Mesenchymal stem cell (in vitro differentiated cells and primary cell): Measurements from ENCODE around the gene EPSTI1.

ENCODE experiments used
- DNase-seq: peaks from one replicate; pipeline ENCODE4 v3.0.0-alpha.2; 2013
- H2AFZ ChIP-seq: one replicate; pipeline ENCODE4 v1.6.1; 2013; ENCODE audit warnings: low read depth, mild to moderate bottlenecking, control low read depth, inconsistent platforms, low read length, moderate library complexity
- H2AK5ac ChIP-seq: 2 replicates; pipeline ENCODE4 v1.6.1; 2013; ENCODE audit warnings: low read length, moderate library complexity, mild to moderate bottlenecking, inconsistent platforms; ENCODE audit not compliant: severe bottlenecking
- H2BK120ac ChIP-seq: one replicate; pipeline ENCODE4 v1.6.1; 2013; ENCODE audit warnings: low read depth, mild to moderate bottlenecking, inconsistent platforms, low read length, moderate library complexity
- H2BK12ac ChIP-seq, 2 experiments: one replicate each; pipeline ENCODE4 v1.6.1; 2013; ENCODE audit warnings: inconsistent platforms in 2 of 2, low read length in 2 of 2, mild to moderate bottlenecking in 2 of 2, moderate library complexity in 2 of 2, control low read depth in 1 of 2
- H2BK15ac ChIP-seq: one replicate; pipeline ENCODE4 v1.6.1; 2013; ENCODE audit warnings: mild to moderate bottlenecking, low read depth, inconsistent platforms; ENCODE audit not compliant: poor library complexity, severe bottlenecking
- H2BK5ac ChIP-seq: 2 replicates; pipeline ENCODE4 v1.6.1; 2013; ENCODE audit warnings: low read depth, mild to moderate bottlenecking, low read length, control low read depth, inconsistent platforms; ENCODE audit not compliant: poor library complexity, severe bottlenecking
- H3K14ac ChIP-seq, 2 experiments: one replicate each; pipeline ENCODE4 v1.6.1; 2013; ENCODE audit warnings: inconsistent platforms in 2 of 2, low read length in 2 of 2, control low read depth in 1 of 2, mild to moderate bottlenecking in 1 of 2, moderate library complexity in 1 of 2
- H3K18ac ChIP-seq, 2 experiments: one replicate each; pipeline ENCODE4 v1.6.1; 2013; ENCODE audit warnings: inconsistent platforms in 2 of 2, low read length in 2 of 2, control low read depth in 1 of 2, low read depth in 1 of 2, mild to moderate bottlenecking in 1 of 2
- H3K23ac ChIP-seq, 2 experiments: one replicate each; pipeline ENCODE4 v1.6.1; 2013; ENCODE audit warnings: inconsistent platforms in 2 of 2, low read length in 2 of 2, mild to moderate bottlenecking in 2 of 2, moderate library complexity in 2 of 2, control low read depth in 1 of 2
- H3K27ac ChIP-seq: 2 replicates; pipeline ENCODE4 v1.5.1; 2013; ENCODE audit warnings: mild to moderate bottlenecking, moderate library complexity, low read length, control low read depth, inconsistent platforms; ENCODE audit not compliant: poor library complexity, severe bottlenecking
- H3K27me3 ChIP-seq, 2 experiments: 2 replicates each; pipeline versions ENCODE4 v1.6.1 to v1.7.0; 2013; ENCODE audit warnings: low read length in 2 of 2, mild to moderate bottlenecking in 2 of 2, moderate library complexity in 2 of 2, control low read depth in 1 of 2, inconsistent platforms in 1 of 2; ENCODE audit not compliant: control insufficient read depth in 1 of 2, insufficient read depth in 1 of 2
- H3K36me3 ChIP-seq, 2 experiments: 2 replicates each; pipeline versions ENCODE4 v1.6.1 to v1.7.0; 2013; ENCODE audit warnings: low read length in 2 of 2, control low read depth in 1 of 2, inconsistent platforms in 1 of 2, low read depth in 1 of 2, mild to moderate bottlenecking in 1 of 2; ENCODE audit not compliant: insufficient read depth in 2 of 2, control insufficient read depth in 1 of 2
- H3K4ac ChIP-seq, 2 experiments: one replicate each; pipeline ENCODE4 v1.6.1; 2013; ENCODE audit warnings: inconsistent platforms in 2 of 2, low read length in 2 of 2, mild to moderate bottlenecking in 2 of 2, moderate library complexity in 2 of 2, control low read depth in 1 of 2, low read depth in 1 of 2
- H3K4me1 ChIP-seq: 2 replicates; pipeline ENCODE4 v1.6.1; 2013; ENCODE audit warnings: low read depth, low read length, control low read depth; ENCODE audit not compliant: control insufficient read depth, insufficient read depth
- H3K4me2 ChIP-seq: 2 replicates; pipeline ENCODE4 v1.6.1; 2013; ENCODE audit warnings: low read length, mild to moderate bottlenecking, inconsistent platforms; ENCODE audit not compliant: poor library complexity, severe bottlenecking
- H3K4me3 ChIP-seq, 2 experiments: 2 replicates each; pipeline versions ENCODE4 v1.5.1 to v1.7.0; 2013; ENCODE audit warnings: low read length in 2 of 2, mild to moderate bottlenecking in 2 of 2, control low read depth in 1 of 2, low read depth in 1 of 2; ENCODE audit not compliant: insufficient read depth in 1 of 2
- H3K79me1 ChIP-seq: replicated peaks from 2 replicates; pipeline ENCODE4 v1.6.1; 2013; ENCODE audit warnings: mild to moderate bottlenecking, control low read depth, low read length, inconsistent platforms; ENCODE audit not compliant: poor library complexity, severe bottlenecking
- H3K9ac ChIP-seq: 2 replicates; pipeline ENCODE4 v1.7.0; 2013; ENCODE audit warnings: mild to moderate bottlenecking, low read length, moderate library complexity
- H3K9me3 ChIP-seq: 2 replicates; pipeline ENCODE4 v1.7.0; 2013; ENCODE audit warnings: mild to moderate bottlenecking, low read length; ENCODE audit not compliant: control insufficient read depth
- H4K8ac ChIP-seq: one replicate; pipeline ENCODE4 v1.6.1; 2013; ENCODE audit warnings: inconsistent platforms, mild to moderate bottlenecking, low read length, moderate library complexity
- H4K91ac ChIP-seq: one replicate; pipeline ENCODE4 v1.6.1; 2013; ENCODE audit warnings: mild to moderate bottlenecking, low read length, inconsistent platforms
- WGBS: methylation state at CpG from one replicate; pipeline ENCODE4 v1.1.7; 2013; ENCODE audit warnings: mixed read lengths; 5-methylcytosine and 5-hydroxymethylcytosine counted together

EPSTI1 gene

GRCh38 chr13:42876270-42876714, 115.7 kb downstream of the EPSTI1 start:
- H3K9ac ChIP-seq = peak overlapping the region; percentile 54
- peak overlapping the region; percentile 51 for H4K8ac ChIP-seq
- H3K14ac ChIP-seq = no peak overlapping the region
- 14% methylated on average over 1 of the region's 1 CpG for WGBS
- H3K4me2 ChIP-seq = no peak overlapping the region
- H3K23ac ChIP-seq = no peak overlapping the region
- no peak overlapping the region for H2BK15ac ChIP-seq
- no peaks in the 10 kb centered on the region for H3K4me1 ChIP-seq
- no peaks in the 10 kb centered on the region for H3K27me3 ChIP-seq
- no peak overlapping the region for H2BK120ac ChIP-seq
- no peak overlapping the region for H2AK5ac ChIP-seq
- H3K4me3 ChIP-seq = peak overlapping the region in 1 of 2 experiments; percentile 32
- no peaks in the 10 kb centered on the region for H3K79me1 ChIP-seq
- no peak overlapping the region for H3K4ac ChIP-seq
- H2BK5ac ChIP-seq = no peak overlapping the region
- no peak overlapping the region for H4K91ac ChIP-seq
- H2AFZ ChIP-seq = no peak overlapping the region
- H3K18ac ChIP-seq = no peak overlapping the region
- no peak overlapping the region for H3K27ac ChIP-seq
- DNase-seq = no peak
- H2BK12ac ChIP-seq = no peak overlapping the region
- H3K36me3 ChIP-seq = no peaks in the 10 kb centered on the region
- H3K9me3 ChIP-seq = no peaks in the 10 kb centered on the region

- WGBS = 49% methylated on average over 12 of the region's 12 CpGs
- Histone ChIP-seq H3K36me3 (no peaks in the 10 kb centered on the region), H3K4me2 (no peak overlapping the region), H3K27me3 (no peaks in the 10 kb centered on the region), H3K14ac (no peak overlapping the region), H4K8ac (no peak overlapping the region), H3K4me1 (no peaks in the 10 kb centered on the region), H2BK15ac (no peak overlapping the region), H3K4ac (no peak overlapping the region), H2AFZ (no peak overlapping the region), H3K18ac (no peak overlapping the region), H3K27ac (no peak overlapping the region), H2BK5ac (no peak overlapping the region), H3K79me1 (no peaks in the 10 kb centered on the region), H3K9ac (peak overlapping the region; percentile 54), H2BK12ac (no peak overlapping the region), H3K23ac (no peak overlapping the region), H4K91ac (no peak overlapping the region), H3K9me3 (no peaks in the 10 kb centered on the region), H2BK120ac (no peak overlapping the region), H2AK5ac (no peak overlapping the region), H3K4me3 (peak overlapping the region in 1 of 2 experiments; percentile 32)
- peak; percentile 79 for DNase-seq
Measured at GRCh38 chr13:42875475-42876269, 116.4 kb downstream of the EPSTI1 start.

- Histone ChIP-seq H2BK120ac (no peak overlapping the region), H3K79me1 (no peaks in the 10 kb centered on the region), H3K27me3 (no peaks in the 10 kb centered on the region), H3K4me2 (no peak overlapping the region), H3K23ac (no peak overlapping the region), H3K4ac (no peak overlapping the region), H3K9ac (no peak overlapping the region), H3K9me3 (no peaks in the 10 kb centered on the region), H3K36me3 (no peaks in the 10 kb centered on the region), H2BK15ac (no peak overlapping the region), H3K27ac (no peak overlapping the region), H3K18ac (no peak overlapping the region), H3K14ac (no peak overlapping the region), H4K91ac (no peak overlapping the region), H2BK5ac (no peak overlapping the region), H3K4me1 (no peaks in the 10 kb centered on the region), H4K8ac (no peak overlapping the region), H2BK12ac (no peak overlapping the region), H3K4me3 (no peak overlapping the region), H2AK5ac (no peak overlapping the region), H2AFZ (no peak overlapping the region)
- WGBS = no CpG with 5 or more reads among the region's 2 CpGs
- DNase-seq = no peak
Measured at GRCh38 chr13:42874221-42874620, 117.8 kb downstream of the EPSTI1 start.

GRCh38 chr13:42873081-42873480, 119.0 kb downstream of the EPSTI1 start:
- H3K4ac ChIP-seq = no peak overlapping the region
- no peaks in the 10 kb centered on the region for H3K4me1 ChIP-seq
- H3K18ac ChIP-seq = no peak overlapping the region
- H3K23ac ChIP-seq = no peak overlapping the region
- H2AK5ac ChIP-seq = no peak overlapping the region
- no peak overlapping the region for H3K14ac ChIP-seq
- H3K9ac ChIP-seq = no peak overlapping the region
- no peak overlapping the region for H4K8ac ChIP-seq
- H3K4me3 ChIP-seq = no peak overlapping the region
- no peak overlapping the region for H3K4me2 ChIP-seq
- H4K91ac ChIP-seq = no peak overlapping the region
- no peak overlapping the region for H2BK12ac ChIP-seq
- H2AFZ ChIP-seq = no peak overlapping the region
- no peaks in the 10 kb centered on the region for H3K27me3 ChIP-seq
- DNase-seq = peak; percentile 43
- no peaks in the 10 kb centered on the region for H3K36me3 ChIP-seq
- H2BK5ac ChIP-seq = no peak overlapping the region
- WGBS = 78% methylated on average over 7 of the region's 8 CpGs
- H3K79me1 ChIP-seq = no peaks in the 10 kb centered on the region
- H2BK120ac ChIP-seq = no peak overlapping the region
- no peaks in the 10 kb centered on the region for H3K9me3 ChIP-seq
- no peak overlapping the region for H2BK15ac ChIP-seq
- H3K27ac ChIP-seq = no peak overlapping the region
